ENCODE measurements around the gene CCDC191.

CCDC191 gene

GRCh38 chr3:113954091-113954685 lies 102.1 kb downstream of the CCDC191 start:
- DNase-seq, result no peak

GRCh38 chr3:113953677-113954076 lies 102.6 kb downstream of the CCDC191 start:
- DNase-seq, result no peak

GRCh38 chr3:113952921-113953320 lies 103.4 kb downstream of the CCDC191 start:
- DNase-seq, result no peak

GRCh38 chr3:113948015-113948917 lies 108.1 kb downstream of the CCDC191 start:
- peak; percentile 13 for DNase-seq

- DNase-seq, result peak; percentile 58
Measured at GRCh38 chr3:113947372-113948014, 108.8 kb downstream of the CCDC191 start, which contains the start of gene ZDHHC23. Gene ZDHHC23, plus strand, starts transcription at chr3:113948013. Its CDS starts 790 bp downstream, at chr3:113948803.

GRCh38 chr3:113946831-113947230 lies 109.5 kb downstream of the CCDC191 start:
- no peak for DNase-seq

- no peak for DNase-seq
Measured at GRCh38 chr3:113927556-113927955, 128.8 kb downstream of the CCDC191 start.

GRCh38 chr3:113914646-113915045 lies 141.7 kb downstream of the CCDC191 start:
- DNase-seq, result no peak

All from activated CD4-positive, alpha-beta T cell treated with anti-CD3 and anti-CD28 coated beads, Interleukin-2, amount 50 U/mL, for 1 hour (primary cell).